Adrenal gland (tissue), 5 donors: ENCODE data around the gene RRBP1.

Source experiments
- POLR2A ChIP-seq, 2 donors: fragments of 450-650 bp; IDR thresholded peaks; one replicate each; pipeline ENCODE4 v1.6.1; 2017; ENCODE audit warnings: antibody characterized with exemption in 2 of 2, mild to moderate bottlenecking in 2 of 2, moderate library complexity in 1 of 2
- TF ChIP-seq, protein P1 (sequence below), 6 experiments: fragments of 450-650 bp in 4 of 6; fragments of 200-600 bp in 2 of 6; sonication (generic) in 1 of 6; IDR thresholded peaks; 1 replicate in 5 of 6; 2 replicates in 1 of 6; pipeline versions ENCODE4 v1.5.1 to v1.8.0; 2016 to 2021; ENCODE audit warnings: antibody characterized with exemption in 6 of 6, mild to moderate bottlenecking in 2 of 6, moderate library complexity in 1 of 6
- donor health status: DM: no; HTN: no; CAD: no.

DNA sequence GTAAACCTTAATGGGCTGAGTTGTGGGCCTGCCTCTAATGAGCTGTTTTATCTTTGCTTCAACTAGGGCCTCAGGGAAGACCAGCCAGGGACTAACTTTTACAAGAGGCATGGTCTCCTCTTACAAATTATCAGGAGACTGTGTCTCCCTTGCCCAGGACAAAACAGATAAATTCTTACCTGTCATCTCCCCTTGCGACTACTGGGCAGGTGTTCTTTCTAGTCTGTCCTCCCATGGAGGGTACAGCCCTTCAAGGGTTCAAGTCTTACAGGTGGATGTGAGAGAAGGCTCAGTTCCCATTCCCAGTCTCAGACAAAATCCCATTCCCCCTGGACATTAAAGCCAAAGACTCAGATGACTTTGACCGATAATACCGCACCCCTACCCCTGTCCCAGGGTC, 13.6 kb downstream of the RRBP1 start:
- TF ChIP-seq, protein P1, sequence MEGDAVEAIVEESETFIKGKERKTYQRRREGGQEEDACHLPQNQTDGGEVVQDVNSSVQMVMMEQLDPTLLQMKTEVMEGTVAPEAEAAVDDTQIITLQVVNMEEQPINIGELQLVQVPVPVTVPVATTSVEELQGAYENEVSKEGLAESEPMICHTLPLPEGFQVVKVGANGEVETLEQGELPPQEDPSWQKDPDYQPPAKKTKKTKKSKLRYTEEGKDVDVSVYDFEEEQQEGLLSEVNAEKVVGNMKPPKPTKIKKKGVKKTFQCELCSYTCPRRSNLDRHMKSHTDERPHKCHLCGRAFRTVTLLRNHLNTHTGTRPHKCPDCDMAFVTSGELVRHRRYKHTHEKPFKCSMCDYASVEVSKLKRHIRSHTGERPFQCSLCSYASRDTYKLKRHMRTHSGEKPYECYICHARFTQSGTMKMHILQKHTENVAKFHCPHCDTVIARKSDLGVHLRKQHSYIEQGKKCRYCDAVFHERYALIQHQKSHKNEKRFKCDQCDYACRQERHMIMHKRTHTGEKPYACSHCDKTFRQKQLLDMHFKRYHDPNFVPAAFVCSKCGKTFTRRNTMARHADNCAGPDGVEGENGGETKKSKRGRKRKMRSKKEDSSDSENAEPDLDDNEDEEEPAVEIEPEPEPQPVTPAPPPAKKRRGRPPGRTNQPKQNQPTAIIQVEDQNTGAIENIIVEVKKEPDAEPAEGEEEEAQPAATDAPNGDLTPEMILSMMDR (IDR thresholded peaks at IDR 0.05): no peak
- no peak for TF ChIP-seq POLR2A (IDR thresholded peaks at IDR 0.05)
